NCI-H2227 (cell line): Measurements from ENCODE around the gene JMJD1C.
"Not testable (repeated sequence)": the region's sequence is repeated elsewhere in the genome, so short reads cannot be mapped to it uniquely, and the experiment has no call there.

Experiments
- DNase-seq: peaks from one replicate; lab custom pipeline; 2025; ENCODE audit not compliant: unreplicated experiment; lab: John Stamatoyannopoulos, UW

Gene JMJD1C

GRCh38 chr10:63173468-63174232 lies 292.1 kb downstream of the JMJD1C start:
- no peak for DNase-seq

- no peak for DNase-seq
Observed at GRCh38 chr10:63171926-63172325, 293.9 kb downstream of the JMJD1C start.

- no peak for DNase-seq
Observed at GRCh38 chr10:63171255-63171855, 294.4 kb downstream of the JMJD1C start.

- DNase-seq, result no peak
Observed at GRCh38 chr10:63169624-63170023, 296.2 kb downstream of the JMJD1C start.

DNA sequence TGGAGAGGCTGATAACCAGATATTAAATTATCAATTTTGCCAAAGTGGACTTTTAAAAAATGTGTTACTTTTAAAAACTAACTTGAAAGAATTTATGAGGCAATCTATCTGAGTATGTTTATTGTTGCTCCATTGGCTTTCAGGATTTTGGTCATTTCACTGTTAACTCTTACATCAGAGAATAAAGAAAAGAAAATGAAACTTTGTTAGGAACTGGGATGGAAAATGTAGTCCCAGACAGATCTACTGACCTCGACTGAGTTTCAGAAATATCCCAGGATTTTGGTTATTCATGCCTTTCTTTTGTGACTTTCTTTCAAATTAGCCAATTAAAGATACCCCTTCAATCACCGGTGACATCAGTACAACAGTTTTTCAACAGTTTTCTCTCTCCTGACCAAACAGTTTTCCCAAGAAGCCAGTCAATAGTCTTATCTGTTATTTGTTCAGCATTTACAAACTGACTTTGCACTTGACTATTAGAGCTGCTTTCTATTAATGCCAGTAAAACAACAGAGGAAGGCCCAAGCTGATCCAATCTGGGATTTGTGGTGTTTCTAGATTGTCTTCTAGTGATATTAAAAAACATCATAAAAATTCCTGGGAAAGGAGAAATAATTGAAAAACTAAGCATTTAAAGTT lies 296.8 kb downstream of the JMJD1C start:
- DNase-seq, result no peak

- peak; percentile 53 for DNase-seq
Observed at GRCh38 chr10:63166742-63167258, 299.0 kb downstream of the JMJD1C start.

DNA sequence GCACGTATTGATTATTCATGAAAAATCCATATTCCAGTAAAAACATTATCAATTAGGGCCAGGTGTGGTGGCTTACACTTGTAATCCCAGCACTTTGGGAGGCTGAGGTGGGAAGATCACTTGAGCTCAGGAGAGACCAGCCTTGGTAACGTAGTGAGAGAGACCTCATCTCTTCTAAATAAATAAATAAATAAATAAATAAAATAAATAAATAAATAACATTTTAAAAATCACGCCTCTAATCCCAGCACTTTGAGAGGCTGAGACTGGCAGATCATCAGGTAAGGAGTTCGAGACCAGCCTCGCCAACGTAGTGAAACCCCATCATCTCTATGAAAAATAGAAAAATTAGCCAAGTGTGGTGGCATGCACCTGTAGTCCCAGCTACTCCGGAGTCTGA lies 300.5 kb downstream of the JMJD1C start:
- DNase-seq, result no peak

- DNase-seq, result no peak
Observed at GRCh38 chr10:63164166-63164623, 301.6 kb downstream of the JMJD1C start.

DNA sequence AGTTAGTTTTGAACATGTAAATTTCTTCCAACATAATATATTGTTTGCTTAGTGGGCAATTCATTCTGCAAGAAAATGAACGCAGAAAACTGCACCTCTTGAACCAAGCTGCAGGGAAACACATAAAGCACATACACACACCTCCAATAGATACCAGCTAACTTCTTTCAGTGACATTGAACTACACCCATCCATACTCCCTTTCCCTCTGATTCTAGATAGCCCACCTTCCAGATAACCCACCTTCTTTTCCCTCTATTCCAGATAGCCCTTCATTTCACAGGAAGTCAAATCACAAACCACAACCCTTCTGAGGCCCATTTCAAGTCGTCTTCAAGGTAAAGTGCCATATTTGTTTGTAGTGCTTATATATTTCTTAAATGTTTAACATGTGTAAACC lies 304.2 kb downstream of the JMJD1C start:
- DNase-seq, result no peak

GRCh38 chr10:63157845-63158624 lies 307.7 kb downstream of the JMJD1C start:
- DNase-seq, result peak; percentile 63

- DNase-seq, result no peak
Observed at GRCh38 chr10:63156236-63156635, 309.5 kb downstream of the JMJD1C start.

DNA sequence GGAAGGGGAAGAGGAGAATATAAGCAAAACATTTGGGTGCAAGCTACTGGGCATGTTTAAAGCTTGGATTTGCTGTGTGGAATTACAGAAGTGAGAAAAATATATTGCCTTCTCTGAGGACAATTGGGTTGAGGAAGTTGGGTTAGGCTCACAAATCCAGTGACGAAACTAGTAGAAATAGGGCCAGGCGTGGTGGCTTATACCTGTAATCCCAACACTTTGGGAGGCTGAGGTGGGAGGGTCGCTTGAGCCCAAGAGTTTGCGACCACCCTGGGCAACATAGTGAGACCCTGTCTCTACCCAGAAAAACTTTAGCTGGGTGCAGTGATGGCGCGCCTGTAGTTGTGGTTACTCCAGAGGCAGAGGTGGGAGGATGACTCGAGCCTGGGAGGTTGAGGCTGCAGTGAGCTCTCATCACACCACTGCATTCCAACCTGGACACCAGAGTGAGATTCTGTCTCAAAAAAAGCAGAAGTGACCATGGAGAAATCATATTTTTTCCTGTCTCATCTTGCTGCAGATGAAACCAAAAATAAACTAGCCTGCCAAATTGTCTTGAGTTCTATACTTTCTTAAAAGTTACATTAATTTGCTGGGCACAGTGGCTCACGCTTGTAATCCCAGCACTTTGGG lies 310.3 kb downstream of the JMJD1C start:
- no peak for DNase-seq

- no peak for DNase-seq
Observed at GRCh38 chr10:63154546-63155387, 311.0 kb downstream of the JMJD1C start.

GRCh38 chr10:63153868-63154545 lies 311.8 kb downstream of the JMJD1C start:
- DNase-seq, result not testable (repeated sequence)

GRCh38 chr10:63150745-63151144 lies 315.0 kb downstream of the JMJD1C start:
- no peak for DNase-seq

- no peak for DNase-seq
Observed at GRCh38 chr10:63146503-63146902, 319.3 kb downstream of the JMJD1C start.

DNA sequence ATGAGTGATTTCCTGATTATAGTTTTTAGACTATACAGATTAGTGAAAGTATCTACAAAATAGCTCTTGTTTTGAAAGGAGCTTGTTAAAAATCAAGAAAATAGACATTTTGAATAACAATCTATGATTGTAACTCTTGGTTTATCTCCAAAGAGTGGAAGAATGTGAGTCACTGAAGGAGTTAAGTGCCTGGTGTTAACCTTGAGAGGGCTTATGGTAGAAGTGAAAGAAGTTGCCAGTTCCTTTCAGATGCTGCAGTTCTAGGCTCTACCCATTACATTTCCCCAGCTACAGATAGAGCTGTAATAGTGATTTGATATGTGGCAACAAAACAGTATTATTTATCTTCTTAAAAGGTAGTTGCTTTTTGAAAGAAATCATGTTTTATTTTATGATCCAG lies 320.0 kb downstream of the JMJD1C start:
- DNase-seq, result no peak

- DNase-seq, result no peak
Observed at GRCh38 chr10:63143987-63144386, 321.8 kb downstream of the JMJD1C start.

GRCh38 chr10:63142136-63142535 lies 323.6 kb downstream of the JMJD1C start:
- DNase-seq, result no peak
